Activated naive CD4-positive, alpha-beta T cell treated with anti-CD3 and anti-CD28 coated beads, Interleukin-2, amount 50 U/mL, for 72 hours (primary cell): ENCODE measurements around the gene ACAD11. TPM values are rescaled to one million over a fixed set of nuclear protein-coding genes. Genes with fewer than 3 reads are reported as not detected.

Source experiments
- ATAC-seq, 2 donors: fragments of 150-1000 bp; cut with Tn5 transposase; 2 replicates each; pipeline ENCODE4 v1.10.0; 2021; ENCODE audit warnings: mild to moderate bottlenecking in 2 of 2, moderate library complexity in 2 of 2
- DNase-seq, 2 donors: peaks; one replicate each; pipeline ENCODE4 v3.0.0; 2021 to 2022; ENCODE audit warnings: low spot score in 2 of 2
- H3K27ac Mint-ChIP-seq, 2 donors: one replicate each; pipeline ENCODE4 v1.8.0; 2022; ENCODE audit warnings: mild to moderate bottlenecking in 2 of 2, mixed read lengths in 2 of 2
- H3K36me3 Mint-ChIP-seq, 2 donors: one replicate each; pipeline ENCODE4 v1.8.0; 2022; ENCODE audit warnings: mixed read lengths in 2 of 2
- H3K9me3 Mint-ChIP-seq, 2 donors: one replicate each; pipeline ENCODE4 v1.8.0; 2022; ENCODE audit warnings: mixed read lengths in 2 of 2
- total RNA-seq, 2 donors: library from RNA; stranded (reverse); gene quantifications; one replicate each; pipeline ENCODE4 v1.2.3, GENCODE V29; 2022

ACAD11 gene
- total RNA-seq, 2 donors from 2014 or later, result 16.0 to 20.3 TPM

DNA sequence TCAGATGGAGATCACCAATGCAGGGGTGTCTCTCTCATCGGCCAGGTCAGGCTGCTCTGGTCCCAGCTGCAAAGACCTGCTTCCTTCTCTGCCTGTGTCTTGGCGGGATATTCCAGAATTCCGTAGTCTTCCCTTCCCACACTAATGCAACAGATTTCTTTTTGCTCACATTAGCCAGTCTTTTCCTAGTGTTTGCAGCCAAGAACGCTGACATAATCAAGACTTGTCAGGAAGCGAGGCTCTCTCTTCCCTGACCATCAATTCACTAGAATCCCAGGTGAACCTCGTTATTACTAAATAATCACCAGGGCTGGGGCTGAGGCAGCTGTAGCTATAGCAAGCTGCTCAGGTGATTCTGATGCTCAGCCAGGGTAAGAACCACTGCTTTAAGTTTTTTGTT lies 105.8 kb downstream of the ACAD11 start:
- H3K27ac Mint-ChIP-seq, result no peak overlapping the region
- peaks cover 4 to 5% of the 10 kb centered on the region in 2 donors for H3K9me3 Mint-ChIP-seq
- DNase-seq, result no peak
- ATAC-seq, result no peak
- peaks cover 5 to 6% of the 10 kb centered on the region in 2 donors for H3K36me3 Mint-ChIP-seq

- Mint-ChIP-seq H3K36me3 (peaks cover 9 to 10% of the 10 kb centered on the region in 2 donors), H3K9me3 (peaks cover 5 to 7% of the 10 kb centered on the region in 2 donors), H3K27ac (peak overlapping the region; percentile 68 to 89)
- no peak for ATAC-seq
- no peak for DNase-seq
Observed at GRCh38 chr3:132550579-132551305, 108.9 kb downstream of the ACAD11 start.

DNA sequence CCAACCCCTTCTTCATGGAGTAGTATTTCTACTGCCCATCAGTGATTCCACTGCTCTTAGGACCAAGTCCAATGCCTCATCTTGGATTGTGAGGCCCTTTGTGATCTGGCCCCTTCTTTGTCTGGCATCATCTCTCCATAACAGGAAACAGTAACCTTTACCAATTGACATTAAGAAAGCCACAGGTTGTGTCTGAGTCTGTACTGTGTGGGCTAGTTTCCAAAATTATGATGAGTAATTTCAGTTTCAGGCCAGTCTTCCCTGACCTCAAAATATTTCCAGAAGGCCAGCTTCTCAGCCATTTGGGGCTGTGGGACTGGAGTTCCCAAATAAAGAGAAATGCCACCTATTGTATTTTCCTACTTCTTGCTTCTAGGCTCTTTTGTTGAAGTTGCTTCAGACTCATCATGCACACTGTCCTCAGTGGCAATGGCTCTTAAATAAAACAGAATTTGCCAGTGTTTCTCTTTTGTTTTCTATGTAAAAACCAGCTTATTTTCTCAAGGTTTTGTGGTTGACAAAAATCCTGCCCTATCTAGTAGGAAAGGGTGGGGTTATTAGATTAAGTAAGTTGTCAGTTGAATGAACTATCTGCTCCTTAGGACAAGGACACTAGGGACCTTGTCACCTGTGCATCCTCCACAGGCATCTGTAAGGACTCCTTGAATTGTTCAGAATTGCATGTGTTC lies 109.6 kb downstream of the ACAD11 start:
- peak overlapping the region; percentile 15 to 89 for H3K27ac Mint-ChIP-seq
- ATAC-seq (peak; percentile 84 to 96), DNase-seq (no peak)
- H3K36me3 Mint-ChIP-seq, result peaks cover 9 to 10% of the 10 kb centered on the region in 2 donors
- peaks cover 7 to 9% of the 10 kb centered on the region in 2 donors for H3K9me3 Mint-ChIP-seq

- ATAC-seq, result peak; percentile 0 to 3
- DNase-seq, result no peak
- Mint-ChIP-seq H3K27ac (peak overlapping the region in 1 of 2 donors; percentile 89), H3K9me3 (peaks cover 7 to 9% of the 10 kb centered on the region in 2 donors), H3K36me3 (peaks cover 9 to 16% of the 10 kb centered on the region in 2 donors)
Observed at GRCh38 chr3:132549169-132549568, 110.4 kb downstream of the ACAD11 start.

- Mint-ChIP-seq H3K27ac (peak overlapping the region in 1 of 2 donors; percentile 70), H3K9me3 (peaks cover 7 to 9% of the 10 kb centered on the region in 2 donors), H3K36me3 (peaks cover 21 to 36% of the 10 kb centered on the region in 2 donors)
- DNase-seq (no peak), ATAC-seq (no peak)
Observed at GRCh38 chr3:132545471-132545870, 114.1 kb downstream of the ACAD11 start.

DNA sequence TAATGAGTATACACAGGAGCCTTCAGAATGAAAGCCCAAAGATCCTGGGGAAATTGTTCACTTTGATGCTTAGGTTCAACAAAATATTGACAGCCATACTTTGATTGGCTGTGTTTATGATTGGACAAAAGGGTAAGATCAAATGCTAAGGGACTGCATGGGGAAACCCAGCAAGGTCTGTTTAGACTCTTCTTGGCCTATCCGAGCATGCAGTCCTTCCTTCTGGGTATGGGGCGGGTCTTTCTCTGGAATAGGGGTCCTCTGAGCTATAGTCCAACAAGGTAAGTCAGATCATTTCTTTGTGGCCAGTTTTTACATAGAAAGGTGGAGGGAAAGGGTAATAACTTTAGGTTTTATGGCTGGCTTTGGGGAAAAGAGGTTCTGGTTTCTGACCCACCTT lies 115.5 kb downstream of the ACAD11 start:
- no peak for DNase-seq
- Mint-ChIP-seq H3K9me3 (peaks cover 3 to 4% of the 10 kb centered on the region in 2 donors), H3K27ac (peak overlapping the region; percentile 76 to 93), H3K36me3 (peaks cover 16 to 30% of the 10 kb centered on the region in 2 donors)
- peak in 1 of 2 donors; percentile 38 for ATAC-seq

- peaks cover 2 to 4% of the 10 kb centered on the region in 2 donors for H3K9me3 Mint-ChIP-seq
- ATAC-seq (peak; percentile 75 to 88), DNase-seq (no peak)
- peak overlapping the region; percentile 87 to 93 for H3K27ac Mint-ChIP-seq
- peaks cover 15 to 28% of the 10 kb centered on the region in 2 donors for H3K36me3 Mint-ChIP-seq
Observed at GRCh38 chr3:132543011-132543739, 116.4 kb downstream of the ACAD11 start.

- Mint-ChIP-seq H3K36me3 (peaks cover 13 to 26% of the 10 kb centered on the region in 2 donors), H3K27ac (peak overlapping the region; percentile 66 to 93), H3K9me3 (peaks cover 0 to 4% of the 10 kb centered on the region in 2 donors)
- ATAC-seq (peak in 1 of 2 donors; percentile 12), DNase-seq (no peak)
Observed at GRCh38 chr3:132542577-132542976, 117.0 kb downstream of the ACAD11 start.

DNA sequence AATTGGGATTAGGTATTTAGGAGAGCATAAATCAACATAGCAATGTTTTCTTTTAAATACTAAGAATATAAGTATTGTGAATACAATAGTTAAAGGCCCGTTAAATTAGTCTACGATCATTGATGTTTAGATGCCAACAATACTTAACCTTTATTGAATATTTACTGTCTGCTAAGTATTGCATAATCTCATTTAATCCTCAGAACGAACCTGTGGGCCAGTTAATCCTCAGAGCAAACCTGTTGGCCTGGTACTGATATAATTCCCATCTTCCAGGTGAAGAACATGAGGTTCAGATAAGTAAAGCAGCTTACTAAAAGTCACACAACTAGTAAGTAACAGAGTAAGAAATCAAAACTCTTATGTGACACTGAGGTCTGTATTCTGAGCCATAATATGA lies 119.9 kb downstream of the ACAD11 start:
- Mint-ChIP-seq H3K9me3 (no peaks in the 10 kb centered on the region), H3K36me3 (peaks cover 13 to 25% of the 10 kb centered on the region in 2 donors), H3K27ac (no peak overlapping the region)
- ATAC-seq (no peak), DNase-seq (no peak)

DNA sequence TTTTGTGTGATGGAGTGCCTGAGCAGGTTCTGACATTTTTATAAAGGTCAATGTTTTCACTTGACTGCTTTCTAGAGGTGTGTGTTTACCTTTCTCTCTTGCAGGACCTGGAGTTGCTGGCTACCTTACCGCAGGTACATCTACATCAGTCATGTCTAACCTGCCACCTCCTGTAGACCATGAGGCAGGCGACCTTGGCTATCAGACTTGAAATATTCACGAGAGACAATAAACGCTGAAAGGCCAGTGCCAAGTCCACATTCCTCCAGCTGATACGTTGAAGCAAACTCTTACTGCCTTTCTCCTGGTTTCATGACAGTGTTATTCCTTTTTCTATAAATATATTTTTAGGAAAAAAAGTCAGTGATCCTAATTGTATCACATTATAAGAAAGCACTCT lies 121.5 kb downstream of the ACAD11 start:
- no peak for ATAC-seq
- Mint-ChIP-seq H3K9me3 (no peaks in the 10 kb centered on the region), H3K36me3 (peaks cover 9 to 10% of the 10 kb centered on the region in 2 donors), H3K27ac (no peak overlapping the region)
- DNase-seq, result no peak

DNA sequence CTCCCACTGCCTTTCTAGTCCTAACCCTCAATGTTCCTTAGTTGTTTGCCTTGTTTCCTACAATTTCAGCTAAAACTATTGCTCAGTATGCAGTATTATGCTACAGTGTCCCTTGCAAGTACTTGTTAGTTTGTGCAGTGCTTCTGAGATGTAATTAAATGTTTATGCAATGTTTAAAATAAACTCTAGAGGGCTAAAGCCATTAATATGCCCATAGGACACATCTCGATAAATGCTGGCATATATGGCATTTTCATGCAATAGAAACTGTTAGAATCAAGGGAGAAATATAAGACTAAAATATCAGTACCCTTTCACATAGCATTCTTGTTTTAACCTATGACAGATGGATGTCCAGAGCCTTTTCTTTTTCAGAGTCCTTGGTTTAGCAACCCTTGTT lies 122.3 kb downstream of the ACAD11 start:
- DNase-seq, result no peak
- Mint-ChIP-seq H3K9me3 (no peaks in the 10 kb centered on the region), H3K27ac (peak overlapping the region in 1 of 2 donors; percentile 78), H3K36me3 (peaks cover 7% of the 10 kb centered on the region in 2 donors)
- no peak for ATAC-seq

DNA sequence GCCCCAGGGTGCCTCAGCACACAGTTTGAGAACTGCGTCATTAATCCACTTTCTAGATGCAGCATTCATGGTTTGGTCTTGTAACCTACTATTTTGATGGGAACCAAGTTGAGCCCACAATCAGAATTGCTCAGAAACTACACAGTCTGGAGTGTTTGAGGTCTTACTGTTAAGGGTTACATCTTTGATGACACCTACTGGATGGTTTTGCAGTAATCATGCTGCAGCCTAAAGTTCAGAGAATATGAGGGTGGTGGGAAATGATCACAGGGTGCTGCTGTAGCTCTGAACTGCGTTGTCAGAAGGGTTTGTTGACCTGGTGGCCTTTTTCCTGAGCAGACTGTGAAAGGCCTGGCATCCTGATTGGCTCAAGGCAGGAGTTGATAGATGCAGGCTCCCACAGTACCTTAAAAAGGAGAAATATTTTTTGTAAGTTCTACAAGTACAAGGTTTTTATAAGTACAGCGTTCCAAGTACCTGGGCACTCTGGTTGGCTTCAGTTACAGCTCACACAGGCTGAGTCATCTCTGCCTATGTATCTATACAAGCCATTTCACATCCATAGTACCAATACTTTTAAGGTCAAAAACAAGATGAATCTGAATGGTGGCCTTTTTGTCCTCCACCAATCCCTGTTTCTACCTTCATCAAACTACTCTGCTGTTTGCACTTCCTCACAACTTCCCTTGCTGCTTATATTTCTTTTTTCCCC lies 123.0 kb downstream of the ACAD11 start:
- H3K9me3 Mint-ChIP-seq, result no peaks in the 10 kb centered on the region
- ATAC-seq (peak; percentile 88 to 91), DNase-seq (no peak)
- H3K36me3 Mint-ChIP-seq, result no peaks in the 10 kb centered on the region
- peak overlapping the region in 1 of 2 donors; percentile 78 for H3K27ac Mint-ChIP-seq

DNA sequence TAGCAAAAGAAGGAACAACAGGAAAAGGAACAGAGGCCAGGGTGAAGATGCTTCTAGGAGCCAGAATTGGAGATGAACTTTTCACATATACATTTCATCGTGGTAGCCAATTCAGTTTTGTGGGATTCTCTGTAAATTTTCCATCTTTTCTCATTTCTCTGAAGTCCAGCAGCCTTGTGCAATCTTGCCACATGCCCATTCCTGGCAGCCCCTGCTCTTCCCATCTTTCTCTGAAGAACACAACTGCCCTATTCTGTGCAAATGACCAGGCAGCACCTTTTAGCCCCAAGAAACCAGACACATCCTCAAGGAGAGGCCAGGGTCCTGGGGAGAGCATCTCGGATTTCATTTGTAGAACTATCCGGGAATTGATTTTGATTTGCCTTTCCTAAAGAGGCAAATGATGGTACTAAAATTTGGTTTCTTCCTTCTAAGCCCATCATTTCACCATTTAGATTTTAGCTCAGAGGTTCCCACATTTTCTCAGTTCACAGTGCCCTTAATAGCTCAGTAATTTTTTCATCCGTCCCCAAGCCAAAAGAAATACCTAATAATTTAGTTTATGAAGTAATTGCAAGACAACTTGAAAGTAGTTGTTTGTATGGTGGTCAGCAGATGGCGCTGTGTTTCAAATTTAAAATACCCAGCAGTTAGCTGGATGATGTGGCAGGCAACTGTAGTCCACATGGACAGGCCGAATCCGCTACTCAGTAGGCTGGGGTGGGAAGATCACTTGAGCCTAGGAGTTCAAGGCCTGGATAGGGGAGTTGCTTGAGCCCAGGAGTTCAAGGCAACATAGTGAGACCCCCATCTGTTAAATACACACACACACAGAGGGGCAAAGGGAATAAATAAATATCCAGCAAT lies 123.8 kb downstream of the ACAD11 start:
- DNase-seq (peak in 1 of 2 donors; percentile 40), ATAC-seq (peak; percentile 39 to 52)
- Mint-ChIP-seq H3K36me3 (no peaks in the 10 kb centered on the region), H3K27ac (peak overlapping the region; percentile 73 to 78), H3K9me3 (no peaks in the 10 kb centered on the region)

DNA sequence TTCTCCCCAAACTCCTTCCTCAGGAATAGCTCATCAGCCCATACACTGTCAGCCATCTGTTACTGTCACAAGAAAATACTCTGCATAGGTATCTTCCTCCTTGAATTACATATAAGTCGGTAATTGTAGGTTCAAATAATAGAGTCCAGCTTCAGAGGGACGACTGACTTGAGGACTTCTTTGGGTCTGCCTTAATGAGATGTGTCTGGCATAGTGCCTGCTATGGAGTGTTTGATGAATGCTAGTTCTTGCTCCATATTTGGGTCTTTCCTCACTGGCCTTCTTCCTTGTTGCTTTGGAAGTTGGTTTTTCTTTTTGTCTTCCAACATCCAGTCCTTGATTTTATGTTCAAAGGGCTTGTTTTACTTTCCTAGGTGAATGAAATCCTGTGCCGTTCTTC lies 129.0 kb downstream of the ACAD11 start:
- Mint-ChIP-seq H3K9me3 (no peaks in the 10 kb centered on the region), H3K27ac (peak overlapping the region in 1 of 2 donors; percentile 51), H3K36me3 (peaks cover 7 to 13% of the 10 kb centered on the region in 2 donors)
- DNase-seq, result no peak
- no peak for ATAC-seq

GRCh38 chr3:132522353-132522752 lies 137.3 kb downstream of the ACAD11 start:
- ATAC-seq (peak; percentile 83 to 85), DNase-seq (no peak)
- no peak overlapping the region for H3K27ac Mint-ChIP-seq
- peaks cover 0 to 27% of the 10 kb centered on the region in 2 donors for H3K36me3 Mint-ChIP-seq
- no peaks in the 10 kb centered on the region for H3K9me3 Mint-ChIP-seq
